HEK293 (cell line): ENCODE data around the gene ZNF862.
A peak's percentile ranks its signal among the peaks of the same experiment; 100 is the strongest.

Source experiments
- HOXA7 ChIP-seq: sonication (generic); formaldehyde crosslinking; IDR thresholded peaks from 2 replicates; pipeline ENCODE4 v1.8.1; 2022; ENCODE audit warnings: missing genetic modification reagents, borderline replicate concordance
- INSM2 ChIP-seq: fragments of 450-650 bp; formaldehyde crosslinking; IDR thresholded peaks from 2 replicates; pipeline ENCODE4 v1.5.1; 2016; ENCODE audit warnings: missing biosample characterization, missing genetic modification characterization
- KLF1 ChIP-seq: fragments of 450-650 bp; formaldehyde crosslinking; IDR thresholded peaks from 2 replicates; pipeline ENCODE4 v1.5.1; 2016; ENCODE audit warnings: missing biosample characterization, missing genetic modification characterization
- MYNN ChIP-seq: fragments of 450-650 bp; formaldehyde crosslinking; IDR thresholded peaks from 2 replicates; pipeline ENCODE4 v1.5.1; 2016; ENCODE audit warnings: missing biosample characterization, missing genetic modification characterization, borderline replicate concordance
- MZF1 ChIP-seq: fragments of 450-650 bp; formaldehyde crosslinking; IDR thresholded peaks from 2 replicates; pipeline ENCODE4 v1.5.1; 2017; ENCODE audit warnings: missing biosample characterization, missing genetic modification characterization, borderline replicate concordance
- PRDM10 ChIP-seq: fragments of 450-650 bp; formaldehyde crosslinking; IDR thresholded peaks from 2 replicates; pipeline ENCODE4 v1.5.1; 2016; ENCODE audit warnings: missing biosample characterization, missing genetic modification characterization
- REPIN1 ChIP-seq: fragments of 450-650 bp; formaldehyde crosslinking; IDR thresholded peaks from 2 replicates; pipeline ENCODE4 v1.5.1; 2017; ENCODE audit warnings: missing biosample characterization, missing genetic modification characterization, low read depth
- SP3 ChIP-seq: fragments of 450-650 bp; formaldehyde crosslinking; IDR thresholded peaks from 2 replicates; pipeline ENCODE4 v1.5.1; 2016; ENCODE audit warnings: missing biosample characterization, missing genetic modification characterization
- YY1 ChIP-seq: fragments of 450-650 bp; formaldehyde crosslinking; IDR thresholded peaks from 2 replicates; pipeline ENCODE4 v1.5.1; 2018; ENCODE audit warnings: missing biosample characterization, missing genetic modification characterization
- ZBTB44 ChIP-seq: fragments of 450-650 bp; IDR thresholded peaks from 2 replicates; pipeline ENCODE4 v1.5.1; 2018; ENCODE audit warnings: missing biosample characterization, mild to moderate bottlenecking, missing genetic modification characterization
- ZBTB48 ChIP-seq: fragments of 450-650 bp; formaldehyde crosslinking; IDR thresholded peaks from 2 replicates; pipeline ENCODE4 v1.5.1; 2016; ENCODE audit warnings: missing biosample characterization, missing genetic modification characterization
- ZBTB8A ChIP-seq: fragments of 450-650 bp; formaldehyde crosslinking; IDR thresholded peaks from 2 replicates; pipeline ENCODE4 v1.5.1; 2016; ENCODE audit warnings: missing biosample characterization, missing genetic modification characterization
- ZFP37 ChIP-seq: fragments of 450-650 bp; formaldehyde crosslinking; IDR thresholded peaks from 2 replicates; pipeline ENCODE4 v1.5.1; 2016; ENCODE audit warnings: missing biosample characterization, missing genetic modification characterization
- ZFP69B ChIP-seq: fragments of 450-650 bp; formaldehyde crosslinking; IDR thresholded peaks from 2 replicates; pipeline ENCODE4 v1.5.1; 2016; ENCODE audit warnings: missing biosample characterization, missing genetic modification characterization
- ZNF121 ChIP-seq: fragments of 450-650 bp; formaldehyde crosslinking; IDR thresholded peaks from 2 replicates; pipeline ENCODE4 v1.5.1; 2016; ENCODE audit warnings: missing biosample characterization, missing genetic modification characterization
- ZNF140 ChIP-seq: fragments of 450-650 bp; formaldehyde crosslinking; IDR thresholded peaks from 2 replicates; pipeline ENCODE4 v1.5.1; 2016; ENCODE audit warnings: missing biosample characterization, missing genetic modification characterization
- ZNF157 ChIP-seq: fragments of 450-650 bp; formaldehyde crosslinking; IDR thresholded peaks from 2 replicates; pipeline ENCODE4 v1.5.1; 2016; ENCODE audit warnings: missing biosample characterization, missing genetic modification characterization
- ZNF19 ChIP-seq: fragments of 450-650 bp; formaldehyde crosslinking; IDR thresholded peaks from 2 replicates; pipeline ENCODE4; 2016; ENCODE audit warnings: missing biosample characterization, missing genetic modification characterization, low read depth
- ZNF248 ChIP-seq: fragments of 450-650 bp; formaldehyde crosslinking; IDR thresholded peaks from 2 replicates; pipeline ENCODE4 v1.5.1; 2017; ENCODE audit warnings: missing biosample characterization, missing genetic modification characterization
- ZNF560 ChIP-seq: fragments of 450-650 bp; formaldehyde crosslinking; IDR thresholded peaks from 2 replicates; pipeline ENCODE4 v1.5.1; 2017; ENCODE audit warnings: missing biosample characterization, missing genetic modification characterization, borderline replicate concordance
- ZNF621 ChIP-seq: fragments of 450-650 bp; formaldehyde crosslinking; IDR thresholded peaks from 2 replicates; pipeline ENCODE4 v1.5.1; 2017; ENCODE audit warnings: missing biosample characterization, missing genetic modification characterization
- ZNF626 ChIP-seq: fragments of 450-650 bp; sonication (Bioruptor Pico); formaldehyde crosslinking; IDR thresholded peaks from 2 replicates; pipeline ENCODE4 v1.5.1; 2018; ENCODE audit warnings: missing biosample characterization, missing genetic modification characterization, inconsistent platforms
- ZNF645 ChIP-seq: fragments of 450-650 bp; formaldehyde crosslinking; IDR thresholded peaks from 2 replicates; pipeline ENCODE4; 2016; ENCODE audit warnings: missing biosample characterization, missing genetic modification characterization
- ZNF654 ChIP-seq: fragments of 450-650 bp; formaldehyde crosslinking; IDR thresholded peaks from 2 replicates; pipeline ENCODE4 v1.5.1; 2016; ENCODE audit warnings: low read depth, missing biosample characterization, missing genetic modification characterization
- ZNF664 ChIP-seq: fragments of 450-650 bp; formaldehyde crosslinking; IDR thresholded peaks from 2 replicates; pipeline ENCODE4 v1.5.1; 2016; ENCODE audit warnings: missing biosample characterization, missing genetic modification characterization
- ZNF670 ChIP-seq: fragments of 450-650 bp; formaldehyde crosslinking; IDR thresholded peaks from 2 replicates; pipeline ENCODE4 v1.5.1; 2016; ENCODE audit warnings: missing biosample characterization, missing genetic modification characterization, low read depth
- ZNF701 ChIP-seq: fragments of 450-650 bp; formaldehyde crosslinking; IDR thresholded peaks from 2 replicates; pipeline ENCODE4 v1.5.1; 2016; ENCODE audit warnings: missing biosample characterization, missing genetic modification characterization
- ZNF747 ChIP-seq: fragments of 450-650 bp; formaldehyde crosslinking; IDR thresholded peaks from 2 replicates; pipeline ENCODE4 v1.5.1; 2016; ENCODE audit warnings: missing biosample characterization, missing genetic modification characterization
- ZNF843 ChIP-seq: fragments of 450-650 bp; formaldehyde crosslinking; IDR thresholded peaks from 2 replicates; pipeline ENCODE4 v1.5.1; 2016; ENCODE audit warnings: missing biosample characterization, missing genetic modification characterization
- ZSCAN16 ChIP-seq: fragments of 450-650 bp; formaldehyde crosslinking; IDR thresholded peaks from 2 replicates; pipeline ENCODE4 v1.5.1; 2016; ENCODE audit warnings: missing biosample characterization, missing genetic modification characterization
- ZSCAN23 ChIP-seq: fragments of 450-650 bp; formaldehyde crosslinking; IDR thresholded peaks from 2 replicates; pipeline ENCODE4 v1.5.1; 2016; ENCODE audit warnings: missing biosample characterization, missing genetic modification characterization
- ZSCAN30 ChIP-seq: fragments of 450-650 bp; IDR thresholded peaks from 2 replicates; pipeline ENCODE4 v1.5.1; 2018; ENCODE audit warnings: missing biosample characterization, mild to moderate bottlenecking, missing genetic modification characterization, moderate library complexity
- ZXDB ChIP-seq: fragments of 450-650 bp; formaldehyde crosslinking; IDR thresholded peaks from 2 replicates; pipeline ENCODE4 v1.5.1; 2016; ENCODE audit warnings: missing biosample characterization, missing genetic modification characterization

ZNF862 gene

GRCh38 chr7:149854611-149855360 is 16.6 kb downstream of the ZNF862 start (continued):
- TF ChIP-seq PRDM10 (tag by site-specific recombination) = peak; percentile 42; the same call in 1 of the 2 replicates
- TF ChIP-seq ZNF248 = no peak
- TF ChIP-seq ZBTB44 (tag by site-specific recombination) = peak; percentile 35; the same call in 1 of the 2 replicates
- TF ChIP-seq ZFP37 (tag by site-specific recombination) = 0 out of 2 replicates have a peak, but pooled peaks have one; percentile 48
- TF ChIP-seq ZNF121 (tag by site-specific recombination) = no peak
- no peak for TF ChIP-seq ZXDB (tag by site-specific recombination)
- no peak for TF ChIP-seq HOXA7 (CRISPR knock-in tag)
- no peak for TF ChIP-seq ZNF140 (tag by site-specific recombination)
- no peak for TF ChIP-seq KLF1
- TF ChIP-seq MYNN (tag by site-specific recombination) = no peak
- no peak for TF ChIP-seq REPIN1 (tag by site-specific recombination)
- TF ChIP-seq ZNF654 = no peak
- peak; percentile 51; the same call in 1 of the 2 replicates for TF ChIP-seq ZNF843 (tag by site-specific recombination)
- peak; percentile 98 for TF ChIP-seq ZSCAN30 (tag by site-specific recombination)
- no peak for TF ChIP-seq ZNF626 (tag by site-specific recombination)
- no peak for TF ChIP-seq ZNF560 (tag by site-specific recombination)
- TF ChIP-seq ZNF747 (tag by site-specific recombination) = no peak
- no peak for TF ChIP-seq ZNF19 (tag by site-specific recombination)
- TF ChIP-seq ZNF621 (tag by site-specific recombination) = no peak
- peak; percentile 77; the same call in 1 of the 2 replicates for TF ChIP-seq ZSCAN23 (tag by site-specific recombination)
- peak; percentile 66; the same call in 1 of the 2 replicates for TF ChIP-seq ZBTB48 (tag by site-specific recombination)
- peak; percentile 42; the same call in 1 of the 2 replicates for TF ChIP-seq INSM2 (tag by site-specific recombination)
- TF ChIP-seq ZBTB8A = peak; percentile 66
- TF ChIP-seq ZNF157 (tag by site-specific recombination) = no peak
- no peak for TF ChIP-seq ZNF645
- no peak for TF ChIP-seq MZF1 (tag by site-specific recombination)
- TF ChIP-seq ZFP69B = peak; percentile 42
- no peak for TF ChIP-seq SP3 (tag by site-specific recombination)
- peak; percentile 34; the same call in 1 of the 2 replicates for TF ChIP-seq ZSCAN16 (tag by site-specific recombination)
- no peak for TF ChIP-seq YY1 (tag by site-specific recombination)
- TF ChIP-seq ZNF670 (tag by site-specific recombination) = no peak
- no peak for TF ChIP-seq ZNF664
- TF ChIP-seq ZNF701 (tag by site-specific recombination) = no peak
